GM12878 (cell line): ENCODE data around the gene PUS10. TPM values are rescaled to one million over a fixed set of nuclear protein-coding genes. Genes with fewer than 3 reads are reported as not detected.

Source experiments
- BACH1 ChIP-seq: fragments of 450-650 bp; IDR thresholded peaks from 2 replicates; pipeline ENCODE4 v1.6.1; 2017; ENCODE audit warnings: mild to moderate bottlenecking, borderline replicate concordance
- CBX5 ChIP-seq: sonication (generic); IDR thresholded peaks from 2 replicates; pipeline ENCODE4 v1.6.1; 2016; ENCODE audit warnings: low read depth, moderate library complexity, mild to moderate bottlenecking, inconsistent platforms
- CHD1 ChIP-seq: IDR thresholded peaks from 2 replicates; pipeline ENCODE4 v1.6.1; 2012; ENCODE audit warnings: low read depth, low read length, improper control_type of control experiment
- CREB1 ChIP-seq: IDR thresholded peaks from 2 replicates; pipeline ENCODE4 v1.6.1; 2012; ENCODE audit warnings: low read depth, mild to moderate bottlenecking, inconsistent platforms
- CTCF ChIP-seq, 3 experiments: IDR thresholded peaks in 2 of 3; conservative IDR thresholded peaks in 1 of 3; 2 replicates each; pipeline ENCODE4 v1.5.1; 2011; ENCODE audit warnings: low read depth in 3 of 3, low read length in 3 of 3, mild to moderate bottlenecking in 3 of 3, control low read depth in 2 of 3, moderate library complexity in 2 of 3, inconsistent platforms in 1 of 3, mixed read lengths in 1 of 3; ENCODE audit not compliant: control insufficient read depth in 2 of 3, insufficient read depth in 1 of 3; ENCODE audit errors: extremely low read depth in 1 of 3
- KDM1A ChIP-seq: fragments of 200-600 bp; sonication (generic); IDR thresholded peaks from 2 replicates; pipeline ENCODE4 v1.6.1; 2016; ENCODE audit warnings: borderline replicate concordance
- LARP7 ChIP-seq: fragments of 450-650 bp; IDR thresholded peaks from 2 replicates; pipeline ENCODE4 v1.6.1; 2017; ENCODE audit warnings: mild to moderate bottlenecking
- NBN ChIP-seq: fragments of 450-650 bp; IDR thresholded peaks from 2 replicates; pipeline ENCODE4 v1.6.1; 2016
- PAX5 ChIP-seq: IDR thresholded peaks from 2 replicates; pipeline ENCODE4 v1.6.1; 2011; ENCODE audit warnings: low read depth, low read length, borderline replicate concordance
- POLR2A ChIP-seq: IDR thresholded peaks from 2 replicates; pipeline ENCODE4 v1.6.1; 2011; ENCODE audit warnings: low read depth, mild to moderate bottlenecking, low read length
- PRDM15 ChIP-seq: fragments of 450-650 bp; formaldehyde crosslinking; IDR thresholded peaks from 2 replicates; pipeline ENCODE4 v1.4.0; 2020; ENCODE audit warnings: mild to moderate bottlenecking, moderate library complexity
- RELA ChIP-seq: fragments of 450-650 bp; IDR thresholded peaks from 2 replicates; pipeline ENCODE4 v1.8.0; 2014; ENCODE audit warnings: borderline replicate concordance; ENCODE audit not compliant: partially characterized antibody
- RFX5 ChIP-seq: IDR thresholded peaks from 2 replicates; pipeline ENCODE4 v1.6.1; 2011; ENCODE audit warnings: low read depth, low read length, improper control_type of control experiment
- RUNX3 ChIP-seq: IDR thresholded peaks from 2 replicates; pipeline ENCODE4 v1.6.1; 2012; ENCODE audit warnings: low read length, inconsistent platforms
- SMAD5 ChIP-seq: IDR thresholded peaks from 2 replicates; pipeline ENCODE4 v1.6.1; 2016; ENCODE audit warnings: antibody characterized with exemption, low read depth
- SMARCA5 ChIP-seq: fragments of 450-650 bp; IDR thresholded peaks from 2 replicates; pipeline ENCODE4 v1.6.1; 2017; ENCODE audit warnings: mild to moderate bottlenecking
- STAT1 ChIP-seq: fragments of 450-650 bp; conservative IDR thresholded peaks from 2 replicates; pipeline ENCODE4 v1.6.1; 2014; ENCODE audit warnings: antibody characterized with exemption, mild to moderate bottlenecking
- TAF1 ChIP-seq: IDR thresholded peaks from 2 replicates; pipeline ENCODE4 v1.6.1; 2011; ENCODE audit warnings: mild to moderate bottlenecking, low read depth, low read length, borderline replicate concordance
- ZNF217 ChIP-seq: fragments of 450-650 bp; IDR thresholded peaks from 2 replicates; pipeline ENCODE4 v1.6.1; 2017; ENCODE audit warnings: antibody characterized with exemption, mild to moderate bottlenecking
- ZNF687 ChIP-seq: fragments of 450-650 bp; IDR thresholded peaks from 2 replicates; pipeline ENCODE4 v1.6.1; 2017; ENCODE audit warnings: mild to moderate bottlenecking, moderate library complexity
- polyA plus RNA-seq, 11 experiments: library from polyadenylated mRNA; depleted of rRNA in 4 of 11; unstranded in 6 of 11; stranded (reverse) in 5 of 11; fragments of >200 nt; fragmentation: Nextera tagmentation in 4 of 11; fragmentation: Illumina TruSeq in 1 of 11; extraction: Ambion mirVana in 4 of 11; extraction: Trizol in 1 of 11; gene quantifications; 1 replicate in 1 of 11; 2 replicates in 10 of 11; pipeline versions ENCODE4 v1.2.1 to v1.2.3, GENCODE V29; 2011 to 2016; ENCODE audit warnings: inconsistent platforms in 2 of 11, missing spikeins in 2 of 11, low read depth in 1 of 11
- total RNA-seq, 4 experiments: library from RNA; depleted of rRNA in 3 of 4; stranded (reverse); fragments of >200 nt in 3 of 4; fragmentation: Illumina TruSeq in 1 of 4; extraction: Trizol in 1 of 4; gene quantifications; 2 replicates each; pipeline versions ENCODE4 v1.2.1 to v1.2.3, GENCODE V29; 2013 to 2021

PUS10 gene
- total and polyA plus RNA-seq, 10 of the 15 experiments (the other 5 are each of a cell fraction or from before 2014, with no cell fraction given): 9.1 to 17.0 (median 13.0) TPM

DNA sequence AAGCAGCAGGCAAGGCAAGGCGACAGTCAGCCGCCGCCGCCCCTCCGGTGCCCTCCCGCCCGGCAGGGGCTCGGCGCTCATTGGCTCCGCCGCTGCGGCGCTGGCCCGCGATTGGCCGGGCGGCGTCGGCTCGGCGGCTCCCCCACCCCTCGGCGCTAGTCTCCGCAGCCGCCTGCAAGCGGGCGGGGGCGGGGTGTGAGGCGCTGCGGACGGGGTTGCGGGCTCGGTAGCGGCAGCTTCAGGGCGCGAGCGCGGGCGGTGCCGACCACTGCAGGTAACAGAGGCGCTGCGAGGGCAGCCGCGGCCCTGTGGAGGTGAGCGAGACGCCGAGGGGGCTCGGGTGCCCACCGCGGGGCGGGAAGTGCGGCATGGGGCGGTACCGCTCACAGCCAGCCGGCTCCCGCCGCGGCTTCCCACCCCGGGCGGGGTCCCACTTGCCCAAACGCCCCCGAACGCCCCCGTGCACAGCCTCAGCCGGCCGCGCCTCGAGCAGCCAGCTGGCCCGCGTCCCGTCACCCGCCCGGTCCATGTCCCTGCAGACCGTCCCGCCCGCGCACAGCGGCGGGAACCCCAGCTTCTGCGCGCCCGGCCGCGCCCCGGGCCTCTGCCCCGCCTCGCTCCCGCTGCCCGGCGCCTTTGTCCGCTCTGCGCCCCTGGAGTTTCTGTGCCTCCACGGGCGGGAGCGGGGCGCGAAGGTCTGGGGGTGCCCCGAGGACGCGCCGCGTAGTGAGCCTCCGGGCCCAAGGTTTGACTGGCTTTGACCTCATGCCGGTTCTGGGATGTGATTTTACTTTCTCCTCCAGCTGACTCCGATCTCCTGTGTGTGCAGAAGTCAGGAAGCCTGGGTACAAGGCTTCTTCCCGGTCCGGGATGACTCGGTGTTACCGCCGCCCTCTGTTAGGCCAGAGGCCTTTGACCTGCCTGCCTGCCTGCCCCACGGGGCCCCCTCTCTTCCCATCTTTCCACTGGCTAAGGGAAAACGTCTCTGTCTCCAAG lies 48.0 kb upstream of the PUS10 start, which contains the start of gene SANBR (continued):
- TF ChIP-seq PRDM15 (no peak), CBX5 (0 out of 2 replicates have a peak, but pooled peaks have one; percentile 39), KDM1A (no peak), SMAD5 (no peak), ZNF687 (0 out of 2 replicates have a peak, but pooled peaks have one; percentile 49), RFX5 (peak; percentile 76; the same call in 1 of the 2 replicates), STAT1 (no peak), CTCF (IDR thresholded peaks at IDR 0.05 in 2 of 3, conservative IDR thresholded peaks at IDR 0.05 in 1 of 3; ENCODE audit: control insufficient read depth in 2 of 3, extremely low read depth in 1 of 3, insufficient read depth in 1 of 3, low read depth in 3 of 3, low read length in 3 of 3) (no peak), SMARCA5 (0 out of 2 replicates have a peak, but pooled peaks have one; percentile 33), TAF1 (0 out of 2 replicates have a peak, but pooled peaks have one; percentile 5), POLR2A (peak; percentile 81), BACH1 (peak; percentile 63; the same call in 1 of the 2 replicates), LARP7 (peak; percentile 89; the same call in 1 of the 2 replicates), PAX5 (no peak), RELA (no peak), NBN (no peak), CHD1 (no peak), RUNX3 (peak; percentile 35), CREB1 (no peak), ZNF217 (peak; percentile 66; the same call in 1 of the 2 replicates)
